ENCODE measurements around the gene CCDC60. TPM values are rescaled to one million over a fixed set of nuclear protein-coding genes. Genes with fewer than 3 reads are reported as not detected.

The CCDC60 gene, protein sequence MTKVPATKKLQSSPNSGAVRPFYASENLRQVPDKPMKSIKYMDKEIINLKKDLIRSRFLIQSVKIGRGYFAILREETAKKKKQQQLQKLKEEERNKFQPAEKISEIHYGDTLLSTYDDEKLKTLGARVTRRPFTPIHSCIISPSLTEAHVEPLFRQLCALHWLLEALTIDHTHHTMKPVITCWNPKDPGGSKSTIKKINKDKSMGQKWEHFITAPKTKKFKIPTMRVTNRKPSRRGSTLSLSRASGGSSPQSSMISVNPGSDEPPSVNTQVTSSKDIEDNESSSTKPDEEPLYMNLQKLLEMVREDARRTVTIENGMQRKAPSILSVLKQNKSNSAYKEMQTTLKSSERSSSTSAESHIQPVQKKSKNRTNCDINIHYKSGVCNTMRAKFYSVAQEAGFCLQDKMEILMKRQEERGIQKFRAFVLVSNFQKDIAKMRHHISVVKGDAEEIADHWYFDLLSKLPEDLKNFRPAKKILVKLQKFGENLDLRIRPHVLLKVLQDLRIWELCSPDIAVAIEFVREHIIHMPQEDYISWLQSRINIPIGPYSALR
- 3.1 TPM in 1 of 2 replicates, not detected in the other for total RNA-seq

DNA sequence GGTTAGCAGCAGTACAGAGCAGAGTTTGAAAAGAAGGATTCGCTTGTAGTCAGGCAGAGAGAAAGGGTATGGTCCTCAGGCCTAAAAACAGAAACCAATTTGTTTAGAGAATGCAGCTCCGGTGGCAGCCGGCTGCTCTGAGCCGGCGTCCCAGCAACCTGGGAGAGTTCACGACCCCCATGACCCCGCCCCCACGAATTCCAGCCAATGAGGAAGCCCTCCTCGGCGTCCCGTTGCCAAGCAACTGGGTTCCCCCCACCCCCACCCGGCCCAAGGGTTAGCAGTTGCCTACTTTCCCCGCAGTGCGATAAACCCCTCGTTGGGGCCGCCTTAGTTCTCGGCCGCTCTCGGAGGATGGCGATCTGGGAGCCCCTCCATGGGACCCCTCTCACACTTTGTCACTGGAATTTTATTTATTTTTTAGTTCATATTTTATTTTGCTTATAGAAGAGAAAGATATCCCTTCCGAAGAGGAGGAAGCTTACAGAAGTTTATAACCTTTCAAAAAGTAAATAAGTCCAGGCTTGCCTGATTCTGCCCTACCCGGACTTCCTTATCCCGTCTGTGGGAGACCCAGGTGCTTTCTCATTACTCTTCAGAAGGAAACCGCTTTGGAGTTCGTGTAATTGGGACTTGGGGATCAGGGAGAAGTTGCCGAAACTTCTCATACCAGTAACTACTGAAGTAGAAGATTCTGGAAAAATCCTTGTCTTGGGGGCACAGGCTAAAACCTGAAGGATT is at the start of gene CCDC60:
TSS of gene CCDC60 (plus strand) at position 300 of the 741 bp plus-strand sequence. CDS start 448 bp downstream, outside the sequence.
- Histone ChIP-seq H3K36me3 (ENCODE audit: control insufficient read depth, insufficient read depth, low read length) (no peaks in the 10 kb centered on the region), H3K27me3 (ENCODE audit: control insufficient read depth, insufficient read depth, low read length) (peaks cover 3% of the 10 kb centered on the region), H3K4me3 (ENCODE audit: low read depth, low read length) (no peak within 1 kb of the TSS)
- TF ChIP-seq, protein P1, sequence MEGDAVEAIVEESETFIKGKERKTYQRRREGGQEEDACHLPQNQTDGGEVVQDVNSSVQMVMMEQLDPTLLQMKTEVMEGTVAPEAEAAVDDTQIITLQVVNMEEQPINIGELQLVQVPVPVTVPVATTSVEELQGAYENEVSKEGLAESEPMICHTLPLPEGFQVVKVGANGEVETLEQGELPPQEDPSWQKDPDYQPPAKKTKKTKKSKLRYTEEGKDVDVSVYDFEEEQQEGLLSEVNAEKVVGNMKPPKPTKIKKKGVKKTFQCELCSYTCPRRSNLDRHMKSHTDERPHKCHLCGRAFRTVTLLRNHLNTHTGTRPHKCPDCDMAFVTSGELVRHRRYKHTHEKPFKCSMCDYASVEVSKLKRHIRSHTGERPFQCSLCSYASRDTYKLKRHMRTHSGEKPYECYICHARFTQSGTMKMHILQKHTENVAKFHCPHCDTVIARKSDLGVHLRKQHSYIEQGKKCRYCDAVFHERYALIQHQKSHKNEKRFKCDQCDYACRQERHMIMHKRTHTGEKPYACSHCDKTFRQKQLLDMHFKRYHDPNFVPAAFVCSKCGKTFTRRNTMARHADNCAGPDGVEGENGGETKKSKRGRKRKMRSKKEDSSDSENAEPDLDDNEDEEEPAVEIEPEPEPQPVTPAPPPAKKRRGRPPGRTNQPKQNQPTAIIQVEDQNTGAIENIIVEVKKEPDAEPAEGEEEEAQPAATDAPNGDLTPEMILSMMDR (IDR thresholded peaks at IDR 0.05; ENCODE audit: insufficient read depth, low read length, poor library complexity, severe bottlenecking) = no peak
- DNase-seq (ENCODE audit: low read depth) = no peak

DNA sequence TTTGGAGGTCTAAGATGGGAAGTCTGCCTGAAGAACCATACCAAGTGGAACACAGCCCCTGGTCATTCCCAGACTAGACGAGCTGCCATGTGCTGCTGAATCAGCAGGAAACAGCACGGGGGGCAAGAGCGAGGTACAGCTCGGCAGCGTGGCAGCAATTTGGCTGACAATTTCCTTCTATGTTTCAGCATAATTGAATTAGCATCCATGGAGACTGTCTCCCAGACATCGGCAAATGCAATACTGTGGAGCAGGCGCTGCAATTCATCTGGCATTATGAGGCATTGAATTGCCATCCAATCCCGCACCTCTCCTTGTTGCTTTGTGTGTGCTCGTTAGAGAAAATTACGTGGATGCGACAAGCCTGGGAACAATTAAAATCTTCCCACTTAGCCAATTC is 46.0 kb upstream of the CCDC60 start:
- DNase-seq (ENCODE audit: low read depth) = no peak
- TF ChIP-seq, protein P1 (IDR thresholded peaks at IDR 0.05; ENCODE audit: insufficient read depth, low read length, poor library complexity, severe bottlenecking) = no peak
- H3K36me3 ChIP-seq (ENCODE audit: control insufficient read depth, insufficient read depth, low read length) = no peaks in the 10 kb centered on the region

DNA sequence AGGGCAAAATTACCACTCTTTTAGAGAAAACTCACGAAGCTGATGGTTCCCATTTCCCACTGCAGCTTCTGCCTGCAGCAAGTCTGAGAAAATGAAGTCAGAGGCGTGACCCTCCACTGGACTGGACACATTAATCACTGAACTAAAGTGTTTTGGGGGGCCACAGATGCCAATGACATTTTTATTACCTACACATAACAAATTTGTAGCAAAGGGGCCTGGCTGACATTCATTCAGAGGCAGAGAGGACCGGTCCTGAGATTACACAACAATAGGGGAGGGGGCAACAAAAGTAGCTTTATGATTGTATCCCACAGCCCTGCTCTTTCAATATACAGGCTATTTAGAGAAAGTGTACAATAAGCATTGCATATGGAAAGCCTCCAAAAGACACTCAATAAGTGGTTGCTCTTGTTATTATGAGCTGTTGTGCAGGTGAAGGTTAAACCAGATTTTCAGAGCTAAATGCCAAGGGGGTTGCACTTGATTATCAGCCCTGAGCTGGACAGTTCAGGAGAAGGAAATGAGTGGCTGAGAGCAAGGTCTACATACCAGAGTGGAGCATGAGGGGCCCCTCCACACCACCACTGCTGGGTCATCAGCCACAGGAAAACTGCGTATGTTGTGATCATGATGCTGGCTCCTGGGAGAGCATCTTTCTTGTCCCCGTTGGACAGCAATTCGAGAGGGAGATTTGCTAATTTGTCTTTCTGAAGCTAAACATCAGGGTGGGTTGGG is 41.5 kb upstream of the CCDC60 start:
- TF ChIP-seq, protein P1 (IDR thresholded peaks at IDR 0.05; ENCODE audit: insufficient read depth, low read length, poor library complexity, severe bottlenecking) = no peak
- Histone ChIP-seq H3K27me3 (ENCODE audit: control insufficient read depth, insufficient read depth, low read length) (no peaks in the 10 kb centered on the region), H3K4me3 (ENCODE audit: low read depth, low read length) (no peak overlapping the region), H3K36me3 (ENCODE audit: control insufficient read depth, insufficient read depth, low read length) (no peaks in the 10 kb centered on the region)
- DNase-seq (ENCODE audit: low read depth) = no peak

More for the DNA sequence above, 46.0 kb upstream of the CCDC60 start:
- H3K4me3 ChIP-seq (ENCODE audit: low read depth, low read length) = no peak overlapping the region
- H3K27me3 ChIP-seq (ENCODE audit: control insufficient read depth, insufficient read depth, low read length) = no peaks in the 10 kb centered on the region

DNA sequence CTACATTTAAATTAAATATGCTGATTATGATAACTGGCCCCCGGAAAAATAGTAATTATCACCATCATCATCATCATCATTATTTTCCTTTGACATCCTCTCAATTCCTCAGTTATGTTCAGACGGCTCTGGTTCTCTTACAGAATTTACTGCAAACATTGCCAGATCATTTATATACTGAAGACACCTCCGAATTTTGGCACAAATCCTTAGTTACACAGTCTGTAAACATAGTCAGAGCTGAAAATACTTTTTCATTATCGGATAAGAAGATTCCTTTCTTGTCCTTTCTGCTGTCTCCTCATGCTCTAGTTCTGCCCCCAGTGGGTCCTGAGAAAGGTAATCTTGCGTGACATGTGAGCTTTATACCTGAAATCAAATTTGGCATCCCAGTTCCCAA is 40.3 kb upstream of the CCDC60 start:
- no peak for DNase-seq (ENCODE audit: low read depth)
- TF ChIP-seq, protein P1 (IDR thresholded peaks at IDR 0.05; ENCODE audit: insufficient read depth, low read length, poor library complexity, severe bottlenecking) = no peak
- H3K27me3 ChIP-seq (ENCODE audit: control insufficient read depth, insufficient read depth, low read length) = no peaks in the 10 kb centered on the region
- H3K4me3 ChIP-seq (ENCODE audit: low read depth, low read length) = no peak overlapping the region
- no peaks in the 10 kb centered on the region for H3K36me3 ChIP-seq (ENCODE audit: control insufficient read depth, insufficient read depth, low read length)

DNA sequence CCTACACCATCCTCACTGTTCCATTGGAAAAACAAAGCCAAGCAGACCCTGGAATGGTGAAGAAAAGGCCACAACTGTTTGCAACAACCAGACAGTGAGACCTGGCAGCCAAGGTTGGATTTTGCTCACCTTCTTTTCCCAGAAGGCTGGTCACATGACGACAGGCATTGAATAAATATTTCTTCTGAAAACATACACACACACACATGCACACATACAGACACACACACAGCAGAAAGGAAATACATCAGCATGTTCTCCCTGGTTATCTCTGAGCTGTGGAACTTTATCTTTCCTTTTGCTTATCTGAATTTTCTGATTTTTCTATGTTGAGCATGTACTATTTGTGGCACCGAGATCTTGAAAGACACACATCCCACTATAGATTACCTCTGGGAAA is 38.0 kb upstream of the CCDC60 start:
- Histone ChIP-seq H3K4me3 (ENCODE audit: low read depth, low read length) (no peak overlapping the region), H3K27me3 (ENCODE audit: control insufficient read depth, insufficient read depth, low read length) (no peaks in the 10 kb centered on the region), H3K36me3 (ENCODE audit: control insufficient read depth, insufficient read depth, low read length) (no peaks in the 10 kb centered on the region)
- no peak for DNase-seq (ENCODE audit: low read depth)
- TF ChIP-seq, protein P1 (IDR thresholded peaks at IDR 0.05; ENCODE audit: insufficient read depth, low read length, poor library complexity, severe bottlenecking) = no peak
